Osteoblast (primary cell): ENCODE measurements around the gene HDAC2. TPM values are rescaled to one million over a fixed set of nuclear protein-coding genes. Genes with fewer than 3 reads are reported as not detected.
"Not testable (repeated sequence)": the region's sequence is repeated elsewhere in the genome, so short reads cannot be mapped to it uniquely, and the experiment has no call there.

Source experiments
- DNase-seq: peaks from one replicate; pipeline ENCODE4 v3.0.0; 2011; ENCODE audit warnings: low spot score, mixed read lengths; ENCODE audit not compliant: insufficient read length; ENCODE audit errors: missing footprints
- H2AFZ ChIP-seq: 2 replicates; pipeline ENCODE4 v1.6.0; 2011; ENCODE audit warnings: mild to moderate bottlenecking, low read length
- H3K27ac ChIP-seq: 2 replicates; pipeline ENCODE4 v1.5.1; 2011; ENCODE audit warnings: mild to moderate bottlenecking, low read depth, low read length, moderate library complexity
- H3K27me3 ChIP-seq: 2 replicates; pipeline ENCODE4 v1.6.0; 2012; ENCODE audit warnings: mild to moderate bottlenecking, control low read depth, inconsistent platforms, low read length, moderate library complexity; ENCODE audit not compliant: insufficient read depth
- H3K36me3 ChIP-seq: 2 replicates; pipeline ENCODE4 v1.5.1; 2011; ENCODE audit warnings: mild to moderate bottlenecking, low read length, control low read depth, moderate library complexity; ENCODE audit not compliant: insufficient read depth
- H3K4me1 ChIP-seq: 2 replicates; pipeline ENCODE4 v1.5.1; 2011; ENCODE audit warnings: mild to moderate bottlenecking, low read length, control low read depth, moderate library complexity; ENCODE audit not compliant: insufficient read depth
- H3K4me2 ChIP-seq: 2 replicates; pipeline ENCODE4 v1.6.0; 2011; ENCODE audit warnings: mild to moderate bottlenecking, low read length; ENCODE audit not compliant: insufficient read depth
- H3K4me3 ChIP-seq: fragments of 200-600 bp; sonication (generic); 3 replicates; pipeline ENCODE4 v1.5.1; 2012; ENCODE audit warnings: mild to moderate bottlenecking, low read length, inconsistent platforms; ENCODE audit not compliant: insufficient read depth
- H3K79me2 ChIP-seq: 2 replicates; pipeline ENCODE4 v1.6.0; 2012; ENCODE audit warnings: mild to moderate bottlenecking, low read length, control low read depth, inconsistent platforms; ENCODE audit not compliant: insufficient read depth
- H3K9me3 ChIP-seq: 2 replicates; pipeline ENCODE4 v1.5.1; 2011; ENCODE audit warnings: low read depth, low read length, control low read depth
- H4K20me1 ChIP-seq: 2 replicates; pipeline ENCODE4 v1.6.0; 2012; ENCODE audit warnings: mild to moderate bottlenecking, low read length, control low read depth; ENCODE audit not compliant: insufficient read depth
- total RNA-seq: library from RNA; depleted of rRNA; stranded (reverse); fragments of >200 nt; gene quantifications from 2 replicates; pipeline ENCODE4 v1.2.3, GENCODE V29; 2012
- TF ChIP-seq, protein P1 (sequence below): IDR thresholded peaks from 2 replicates; pipeline ENCODE4 v1.5.1; 2011; ENCODE audit warnings: mild to moderate bottlenecking, low read depth, low read length, moderate library complexity; ENCODE audit errors: extremely low read depth

Gene HDAC2
- 57.2 TPM in 2 replicates for total RNA-seq

DNA sequence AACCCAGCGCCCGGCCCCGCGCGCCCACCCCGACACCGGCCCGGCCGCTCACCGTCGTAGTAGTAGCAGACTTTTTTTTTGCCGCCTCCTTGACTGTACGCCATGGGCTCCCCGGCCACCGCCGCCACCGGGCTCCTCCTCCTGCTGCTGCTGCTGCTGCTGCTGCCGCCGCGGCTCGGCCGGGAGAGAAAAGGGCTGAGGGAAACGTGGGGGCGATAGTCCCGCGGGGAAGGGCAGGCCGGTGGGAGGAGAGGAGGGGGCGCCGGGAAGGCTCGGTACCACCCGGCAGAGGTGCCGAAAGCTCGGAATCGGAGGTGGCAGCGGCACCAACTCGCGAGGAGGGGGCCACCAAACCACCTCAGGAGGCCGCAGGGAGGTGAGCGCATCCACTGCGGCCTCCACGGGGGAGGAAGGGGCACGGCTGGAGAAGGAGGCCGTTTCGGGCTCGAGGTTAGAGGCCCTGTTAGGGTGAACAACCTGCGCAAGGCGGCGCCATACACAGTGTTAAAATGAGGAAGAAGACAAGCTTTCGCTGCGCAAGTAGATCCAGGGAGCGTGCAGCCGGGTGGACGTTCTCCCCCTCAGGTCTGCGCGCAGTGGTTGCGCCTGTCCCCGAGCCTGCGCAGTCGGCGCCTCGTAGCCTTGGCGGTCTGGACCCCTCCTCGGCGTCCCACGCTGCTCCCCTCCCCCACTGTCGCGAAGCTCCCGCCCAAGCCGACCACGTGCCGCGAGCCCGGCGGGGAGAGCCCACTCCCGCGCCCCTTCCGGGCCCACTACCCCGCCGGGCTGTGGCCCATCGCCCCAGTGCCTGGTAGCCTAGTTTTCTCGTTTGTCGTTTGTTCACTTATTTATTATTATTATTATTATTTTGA is at the start of gene HDAC2:
Gene HDAC2 (minus strand): TSS at position 344 of the 872 bp plus-strand sequence. CDS start 240 bp downstream, at position 104.
- peak within 1 kb of the TSS; percentile 100 for H2AFZ ChIP-seq
- peaks cover 53% of the 10 kb centered on the region for H3K79me2 ChIP-seq
- TF ChIP-seq, protein P1, sequence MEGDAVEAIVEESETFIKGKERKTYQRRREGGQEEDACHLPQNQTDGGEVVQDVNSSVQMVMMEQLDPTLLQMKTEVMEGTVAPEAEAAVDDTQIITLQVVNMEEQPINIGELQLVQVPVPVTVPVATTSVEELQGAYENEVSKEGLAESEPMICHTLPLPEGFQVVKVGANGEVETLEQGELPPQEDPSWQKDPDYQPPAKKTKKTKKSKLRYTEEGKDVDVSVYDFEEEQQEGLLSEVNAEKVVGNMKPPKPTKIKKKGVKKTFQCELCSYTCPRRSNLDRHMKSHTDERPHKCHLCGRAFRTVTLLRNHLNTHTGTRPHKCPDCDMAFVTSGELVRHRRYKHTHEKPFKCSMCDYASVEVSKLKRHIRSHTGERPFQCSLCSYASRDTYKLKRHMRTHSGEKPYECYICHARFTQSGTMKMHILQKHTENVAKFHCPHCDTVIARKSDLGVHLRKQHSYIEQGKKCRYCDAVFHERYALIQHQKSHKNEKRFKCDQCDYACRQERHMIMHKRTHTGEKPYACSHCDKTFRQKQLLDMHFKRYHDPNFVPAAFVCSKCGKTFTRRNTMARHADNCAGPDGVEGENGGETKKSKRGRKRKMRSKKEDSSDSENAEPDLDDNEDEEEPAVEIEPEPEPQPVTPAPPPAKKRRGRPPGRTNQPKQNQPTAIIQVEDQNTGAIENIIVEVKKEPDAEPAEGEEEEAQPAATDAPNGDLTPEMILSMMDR, result no peak
- H4K20me1 ChIP-seq, result peaks cover 40% of the 10 kb centered on the region
- DNase-seq, result peak; percentile 97
- peak within 1 kb of the TSS; percentile 89 for H3K4me3 ChIP-seq
- H3K4me2 ChIP-seq, result peak within 1 kb of the TSS; percentile 87
- no peaks in the 10 kb centered on the region for H3K36me3 ChIP-seq
- H3K9me3 ChIP-seq, result no peaks in the 10 kb centered on the region
- peaks cover 23% of the 10 kb centered on the region for H3K4me1 ChIP-seq
- peak within 1 kb of the TSS; percentile 93 for H3K27ac ChIP-seq
- H3K27me3 ChIP-seq, result no peaks in the 10 kb centered on the region

DNA sequence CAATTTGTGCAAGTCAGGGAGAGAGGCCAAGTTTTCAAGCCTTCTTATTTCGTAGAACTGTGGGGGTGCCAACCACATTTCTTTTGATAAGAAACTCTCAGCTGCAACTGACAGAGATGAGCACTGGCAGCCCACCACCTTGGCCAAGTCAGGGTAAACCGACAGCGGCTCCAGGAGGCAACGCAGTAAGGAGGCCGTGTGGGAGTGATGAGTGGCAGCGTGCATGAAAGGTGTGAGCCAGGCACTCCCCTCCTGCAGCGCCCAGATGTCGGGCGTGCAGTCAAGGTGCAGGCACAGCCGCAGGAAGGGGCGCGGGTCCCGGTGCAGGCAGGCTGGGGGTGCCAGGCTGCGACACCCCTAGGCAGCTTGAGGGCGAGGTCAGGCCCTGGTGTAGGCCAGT is 49.2 kb upstream of the HDAC2 start:
- TF ChIP-seq, protein P1, result no peak
- H3K4me2 ChIP-seq, result no peak overlapping the region
- no peak overlapping the region for H3K4me3 ChIP-seq
- peaks cover 3% of the 10 kb centered on the region for H3K4me1 ChIP-seq
- H2AFZ ChIP-seq, result no peak overlapping the region
- H3K9me3 ChIP-seq, result no peaks in the 10 kb centered on the region
- H3K27me3 ChIP-seq, result no peaks in the 10 kb centered on the region
- H3K27ac ChIP-seq, result no peak overlapping the region
- H3K36me3 ChIP-seq, result no peaks in the 10 kb centered on the region
- H3K79me2 ChIP-seq, result no peaks in the 10 kb centered on the region
- no peak for DNase-seq
- H4K20me1 ChIP-seq, result no peaks in the 10 kb centered on the region

DNA sequence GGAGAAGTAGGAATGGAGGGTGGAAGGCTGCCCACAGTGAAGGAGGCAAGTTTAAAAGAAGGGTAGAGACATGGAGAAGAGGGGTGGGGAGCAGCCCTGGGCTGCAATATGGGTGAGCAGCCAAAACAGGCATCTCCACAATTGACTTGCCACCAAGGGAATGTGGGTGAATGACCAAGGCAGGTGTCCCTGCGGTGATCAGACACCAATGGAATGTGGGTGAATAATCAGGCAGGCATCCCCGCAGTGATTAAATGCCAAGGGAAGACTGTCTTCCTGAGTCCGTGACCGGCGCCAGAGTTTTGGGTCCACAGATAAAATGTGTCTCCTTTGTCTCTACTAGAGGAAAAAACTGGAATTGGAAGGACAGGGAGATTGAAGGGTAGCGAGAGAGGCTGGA is 46.2 kb upstream of the HDAC2 start:
- not testable (repeated sequence) for H3K4me2 ChIP-seq, H2AFZ ChIP-seq, H3K27ac ChIP-seq

GRCh38 chr6:114014106-114014505 is 43.2 kb upstream of the HDAC2 start:
- not testable (repeated sequence) for H3K27me3 ChIP-seq, H2AFZ ChIP-seq, DNase-seq, H3K27ac ChIP-seq, H3K4me2 ChIP-seq, H3K4me3 ChIP-seq, H3K36me3 ChIP-seq, H4K20me1 ChIP-seq, H3K79me2 ChIP-seq, H3K9me3 ChIP-seq, H3K4me1 ChIP-seq

More for the DNA sequence above, 46.2 kb upstream of the HDAC2 start:
- H3K4me1 ChIP-seq, H3K27me3 ChIP-seq, H3K4me3 ChIP-seq, DNase-seq, H3K9me3 ChIP-seq, H4K20me1 ChIP-seq, H3K79me2 ChIP-seq, H3K36me3 ChIP-seq: not testable (repeated sequence)

DNA sequence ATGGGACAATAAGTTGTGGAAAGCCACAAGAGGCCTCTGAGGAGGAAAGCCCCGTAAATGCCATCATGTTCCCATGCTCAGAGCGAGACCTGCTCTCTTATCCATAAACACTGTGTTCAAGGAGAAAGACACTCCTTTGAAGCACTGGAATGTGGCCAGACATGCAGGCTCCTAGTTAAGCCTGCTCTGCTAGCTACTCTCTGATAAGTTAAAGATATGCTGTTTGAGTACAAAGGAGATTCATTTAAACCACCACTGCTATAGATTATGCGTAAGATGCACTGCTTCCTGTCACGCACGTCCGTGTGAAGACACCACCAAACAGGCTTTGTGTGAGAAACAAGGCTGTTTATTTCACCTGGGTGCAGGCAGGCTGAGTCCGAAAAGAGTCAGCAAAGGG is 40.5 kb upstream of the HDAC2 start:
- not testable (repeated sequence) for H3K36me3 ChIP-seq, H3K27me3 ChIP-seq, H2AFZ ChIP-seq, H3K4me3 ChIP-seq, H3K4me2 ChIP-seq, H3K9me3 ChIP-seq, H3K27ac ChIP-seq, H4K20me1 ChIP-seq, DNase-seq, H3K79me2 ChIP-seq
- H3K4me1 ChIP-seq, result peaks cover 10% of the 10 kb centered on the region
